ENCODE results near the gene ZMIZ2. TPM values are rescaled to one million over a fixed set of nuclear protein-coding genes. Genes with fewer than 3 reads are reported as not detected.

Gene ZMIZ2
- total and polyA plus RNA-seq, 9 of the 15 experiments (the other 6 are each of a cell fraction or from before 2014, with no cell fraction given), result 0.13 to 40.3 (median 4.9) TPM

DNA sequence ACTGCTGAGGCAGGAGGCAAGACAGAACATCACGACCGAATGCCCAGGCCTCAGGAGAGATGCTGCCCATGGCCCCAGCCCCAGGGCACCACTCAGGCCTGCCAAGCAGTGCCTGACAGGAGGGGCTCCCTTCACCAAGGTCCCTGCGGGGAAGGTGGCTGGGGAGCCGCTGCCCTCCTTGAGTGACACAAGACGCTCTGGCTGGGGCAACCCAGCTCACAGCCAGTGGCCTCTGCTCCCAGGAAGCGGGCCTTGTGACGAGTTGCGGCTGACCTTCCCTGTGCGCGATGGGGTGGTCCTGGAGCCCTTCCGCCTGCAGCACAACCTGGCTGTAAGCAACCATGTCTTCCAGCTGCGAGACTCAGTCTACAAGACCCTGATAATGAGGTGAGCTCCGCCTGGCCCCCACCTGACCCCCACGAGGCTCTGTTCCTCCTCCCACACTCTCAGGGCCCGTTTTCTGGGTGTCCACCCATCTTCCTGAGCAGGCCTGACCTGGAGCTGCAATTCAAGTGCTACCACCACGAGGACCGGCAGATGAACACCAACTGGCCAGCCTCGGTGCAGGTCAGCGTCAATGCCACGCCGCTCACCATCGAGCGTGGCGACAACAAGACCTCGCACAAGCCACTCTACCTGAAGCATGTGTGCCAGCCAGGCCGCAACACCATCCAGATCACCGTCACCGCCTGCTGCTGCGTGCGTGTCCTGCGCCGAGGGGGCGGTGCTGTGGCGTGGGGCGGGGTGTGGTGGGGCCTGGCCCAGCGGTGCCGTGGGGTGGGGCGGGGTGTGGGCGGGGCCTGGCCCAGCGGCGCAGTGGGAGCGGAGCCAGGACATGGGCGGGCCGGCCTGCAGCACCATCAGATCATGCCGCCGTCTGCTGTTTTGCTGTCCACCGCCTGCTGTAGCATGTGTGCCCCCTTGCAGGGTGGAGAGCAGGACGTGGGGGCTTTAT is 12.8 kb downstream of the ZMIZ2 start (continued):
- TF ChIP-seq, protein P1, sequence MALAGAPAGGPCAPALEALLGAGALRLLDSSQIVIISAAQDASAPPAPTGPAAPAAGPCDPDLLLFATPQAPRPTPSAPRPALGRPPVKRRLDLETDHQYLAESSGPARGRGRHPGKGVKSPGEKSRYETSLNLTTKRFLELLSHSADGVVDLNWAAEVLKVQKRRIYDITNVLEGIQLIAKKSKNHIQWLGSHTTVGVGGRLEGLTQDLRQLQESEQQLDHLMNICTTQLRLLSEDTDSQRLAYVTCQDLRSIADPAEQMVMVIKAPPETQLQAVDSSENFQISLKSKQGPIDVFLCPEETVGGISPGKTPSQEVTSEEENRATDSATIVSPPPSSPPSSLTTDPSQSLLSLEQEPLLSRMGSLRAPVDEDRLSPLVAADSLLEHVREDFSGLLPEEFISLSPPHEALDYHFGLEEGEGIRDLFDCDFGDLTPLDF (CRISPR knock-in tag; IDR thresholded peaks at IDR 0.05), result 0 out of 2 replicates have a peak, but pooled peaks have one; percentile 23
- TF ChIP-seq POLR2AphosphoS5 (IDR thresholded peaks at IDR 0.05; ENCODE audit: control insufficient read depth, insufficient read depth, low read depth, low read length) (peak; percentile 34; the same call in 1 of the 2 replicates), ZNF77 (CRISPR knock-in tag; IDR thresholded peaks at IDR 0.05) (no peak), MAZ (CRISPR knock-in tag; conservative IDR thresholded peaks at IDR 0.05 in 1 of 2, IDR thresholded peaks at IDR 0.05 in 1 of 2) (peak in 1 of 2 experiments; percentile 65; a peak in 1 of 4 replicates), SUPT5H (IDR thresholded peaks at IDR 0.05) (peak; percentile 69), PRDM10 (IDR thresholded peaks at IDR 0.05; ENCODE audit: partially characterized antibody) (no peak), NR2C2 (CRISPR knock-in tag; IDR thresholded peaks at IDR 0.05) (0 out of 2 replicates have a peak, but pooled peaks have one; percentile 82), NR2C2 (tag; IDR thresholded peaks at IDR 0.05) (peak; percentile 18; the same call in 1 of the 2 replicates), RERE (CRISPR knock-in tag; IDR thresholded peaks at IDR 0.05; ENCODE audit: borderline replicate concordance) (no peak), ELF2 (CRISPR knock-in tag; IDR thresholded peaks at IDR 0.05) (peak; percentile 16; the same call in 1 of the 2 replicates), PHB (CRISPR knock-in tag; IDR thresholded peaks at IDR 0.05) (no peak)
- TF ChIP-seq, protein P2, sequence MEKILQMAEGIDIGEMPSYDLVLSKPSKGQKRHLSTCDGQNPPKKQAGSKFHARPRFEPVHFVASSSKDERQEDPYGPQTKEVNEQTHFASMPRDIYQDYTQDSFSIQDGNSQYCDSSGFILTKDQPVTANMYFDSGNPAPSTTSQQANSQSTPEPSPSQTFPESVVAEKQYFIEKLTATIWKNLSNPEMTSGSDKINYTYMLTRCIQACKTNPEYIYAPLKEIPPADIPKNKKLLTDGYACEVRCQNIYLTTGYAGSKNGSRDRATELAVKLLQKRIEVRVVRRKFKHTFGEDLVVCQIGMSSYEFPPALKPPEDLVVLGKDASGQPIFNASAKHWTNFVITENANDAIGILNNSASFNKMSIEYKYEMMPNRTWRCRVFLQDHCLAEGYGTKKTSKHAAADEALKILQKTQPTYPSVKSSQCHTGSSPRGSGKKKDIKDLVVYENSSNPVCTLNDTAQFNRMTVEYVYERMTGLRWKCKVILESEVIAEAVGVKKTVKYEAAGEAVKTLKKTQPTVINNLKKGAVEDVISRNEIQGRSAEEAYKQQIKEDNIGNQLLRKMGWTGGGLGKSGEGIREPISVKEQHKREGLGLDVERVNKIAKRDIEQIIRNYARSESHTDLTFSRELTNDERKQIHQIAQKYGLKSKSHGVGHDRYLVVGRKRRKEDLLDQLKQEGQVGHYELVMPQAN (IDR thresholded peaks at IDR 0.05; ENCODE audit: borderline replicate concordance), result 0 out of 2 replicates have a peak, but pooled peaks have one; percentile 79
